Stimulated activated CD8-positive, alpha-beta memory T cell treated with anti-CD3 and anti-CD28 coated beads, Interleukin-4, amount 100 ng/mL, for 48 hours (primary cell): ENCODE measurements around the gene NACA2.

Experiments used
- DNase-seq: peaks from one replicate; pipeline ENCODE4 v3.0.0-alpha.2; 2020

NACA2 gene

GRCh38 chr17:61543786-61544415 is 47.1 kb downstream of the NACA2 start:
- DNase-seq = no peak

GRCh38 chr17:61542027-61542426 is 49.0 kb downstream of the NACA2 start:
- DNase-seq = no peak

GRCh38 chr17:61540874-61541273 is 50.1 kb downstream of the NACA2 start:
- DNase-seq = no peak
